GM21360 (cell line): ENCODE results near the gene TMEM185B.

ENCODE experiments used
- ATAC-seq: cut with Tn5 transposase; IDR thresholded peaks from one replicate; pipeline ENCODE4 v1.9.1; 2021; ENCODE audit warnings: mild to moderate bottlenecking, moderate library complexity; ENCODE audit not compliant: unreplicated experiment

TMEM185B gene

GRCh38 chr2:120252225-120253020 lies 29.2 kb upstream of the TMEM185B start, which contains the start of gene RALB:
TSS of gene RALB (plus strand) at chr2:120252852. CDS start at chr2:120278665, 25,813 bp downstream.
- peak; percentile 92 for ATAC-seq

GRCh38 chr2:120251880-120252224 lies 28.7 kb upstream of the TMEM185B start:
- no peak for ATAC-seq

- ATAC-seq, result no peak
Observed at GRCh38 chr2:120251078-120251477, 27.9 kb upstream of the TMEM185B start.

- no peak for ATAC-seq
Observed at GRCh38 chr2:120250640-120251039, 27.4 kb upstream of the TMEM185B start.

GRCh38 chr2:120247851-120248250 lies 24.7 kb upstream of the TMEM185B start:
- ATAC-seq, result no peak

GRCh38 chr2:120246546-120247300 lies 23.5 kb upstream of the TMEM185B start:
- ATAC-seq, result no peak

- ATAC-seq, result no peak
Observed at GRCh38 chr2:120245520-120246332, 22.5 kb upstream of the TMEM185B start.

GRCh38 chr2:120244656-120245519 lies 21.7 kb upstream of the TMEM185B start:
- ATAC-seq, result no peak

GRCh38 chr2:120243875-120244553 lies 20.8 kb upstream of the TMEM185B start:
- no peak for ATAC-seq

GRCh38 chr2:120243211-120243610 lies 20.0 kb upstream of the TMEM185B start:
- no peak for ATAC-seq

GRCh38 chr2:120241684-120242083 lies 18.5 kb upstream of the TMEM185B start:
- no peak for ATAC-seq

GRCh38 chr2:120240901-120241429 lies 17.8 kb upstream of the TMEM185B start:
- ATAC-seq, result no peak

- ATAC-seq, result no peak
Observed at GRCh38 chr2:120239488-120240287, 16.5 kb upstream of the TMEM185B start.

GRCh38 chr2:120238728-120239487 lies 15.7 kb upstream of the TMEM185B start:
- ATAC-seq, result no peak

- no peak for ATAC-seq
Observed at GRCh38 chr2:120237491-120237902, 14.3 kb upstream of the TMEM185B start.

GRCh38 chr2:120236791-120237190 lies 13.6 kb upstream of the TMEM185B start:
- ATAC-seq, result no peak

GRCh38 chr2:120236316-120236715 lies 13.1 kb upstream of the TMEM185B start:
- no peak for ATAC-seq

- ATAC-seq, result no peak
Observed at GRCh38 chr2:120235681-120236080, 12.5 kb upstream of the TMEM185B start.
